Right cardiac atrium (tissue), 5 donors: ENCODE measurements around the gene SPRR1A. TPM values are rescaled to one million over a fixed set of nuclear protein-coding genes. Genes with fewer than 3 reads are reported as not detected.

ENCODE experiments used
- ATAC-seq, 2 donors: fragments of 200-7000 bp; cut with Tn5 transposase; one replicate each; pipeline versions ENCODE4 v1.8.0 to v1.9.1; 2020; ENCODE audit warnings: moderate library complexity in 2 of 2, mild to moderate bottlenecking in 1 of 2
- DNase-seq, 3 donors: peaks; one replicate each; pipeline ENCODE4 v3.0.0-alpha.2; 2020
- H3K27ac ChIP-seq: one replicate; pipeline ENCODE4 v1.5.1; 2013; ENCODE audit warnings: mild to moderate bottlenecking, low read length, control low read depth, moderate library complexity
- H3K27me3 ChIP-seq: one replicate; pipeline ENCODE4 v1.6.1; 2013; ENCODE audit not compliant: control insufficient read depth, insufficient read depth
- H3K4me1 ChIP-seq: one replicate; pipeline ENCODE4 v1.6.1; 2013; ENCODE audit warnings: low read length; ENCODE audit not compliant: control insufficient read depth, insufficient read depth
- H3K4me3 ChIP-seq: one replicate; pipeline ENCODE4 v1.5.1; 2013; ENCODE audit warnings: low read length, control low read depth
- H3K9me3 ChIP-seq: one replicate; pipeline ENCODE4 v1.6.1; 2013; ENCODE audit warnings: low read length; ENCODE audit not compliant: control insufficient read depth
- WGBS: extraction: QIAGEN DNeasy Blood & Tissue Kit; methylation state at CpG from one replicate; pipeline ENCODE4 v1.1.7; 2013; 5-methylcytosine and 5-hydroxymethylcytosine counted together
- intact Hi-C, 4 donors: fragments of 100-400 bp; cut with DNase I; formaldehyde crosslinking; loops; one replicate each; pipeline versions ENCODE4 v1.11.0 to v1.14.0; 2022 to 2023
- polyA plus RNA-seq: library from polyadenylated mRNA; stranded (reverse); fragments of 200-250 nt; gene quantifications from one replicate; pipeline ENCODE4 v1.2.3, GENCODE V29; 2013
- total RNA-seq, 4 donors: library from RNA; stranded (reverse); fragmentation: NEBNext Ultra II Directional; extraction: Animal tissue kit (Norgen Biotek cat#: 25700); gene quantifications; one replicate each; pipeline ENCODE4 v1.2.1, GENCODE V29; 2021
- donor health status: healthy with polysubstance abuse.
- donor health status: DM: no; HTN: yes; CAD: no.
- donor health status: DM: no; HTN: no; CAD: no.
- donor health status: DM: no; HTN: yes; CAD: no; lungs with severe emphysema.
- donor health status: DM: yes; HTN: yes; CAD: no.

SPRR1A gene
- total and polyA plus RNA-seq, 5 donors = not detected

DNA sequence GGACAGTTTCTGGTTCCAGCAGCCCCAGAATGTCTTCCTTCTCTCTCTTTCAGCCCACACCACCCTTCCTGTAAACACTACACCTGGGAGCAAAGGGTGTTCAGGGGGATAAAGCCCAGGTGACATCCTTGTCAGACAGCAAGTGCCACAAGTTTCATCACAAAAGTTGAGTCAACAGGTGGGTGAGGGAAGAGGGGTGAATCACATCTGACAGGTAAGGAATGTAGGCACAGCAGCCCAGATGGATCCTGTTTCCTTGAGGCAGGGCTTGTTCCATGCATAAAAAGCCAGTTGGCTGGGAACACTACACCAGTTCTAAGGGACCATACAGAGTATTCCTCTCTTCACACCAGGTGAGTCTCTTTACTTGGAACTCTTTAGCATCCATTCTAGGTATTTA, 47.0 kb downstream of the SPRR1A start, which contains the start of gene SPRR1B:
Gene SPRR1B, plus strand, starts transcription at position 309 of the 400 bp plus-strand sequence. CDS start 1,143 bp downstream, outside the sequence.
- no peaks in the 10 kb centered on the region for H3K9me3 ChIP-seq
- no peak within 1 kb of the TSS for H3K27ac ChIP-seq
- no peaks in the 10 kb centered on the region for H3K27me3 ChIP-seq
- no peak within 1 kb of the TSS for H3K4me3 ChIP-seq
- no peak for DNase-seq
- no peak for ATAC-seq
- intact Hi-C loops = no loop called here
- H3K4me1 ChIP-seq = no peaks in the 10 kb centered on the region

DNA sequence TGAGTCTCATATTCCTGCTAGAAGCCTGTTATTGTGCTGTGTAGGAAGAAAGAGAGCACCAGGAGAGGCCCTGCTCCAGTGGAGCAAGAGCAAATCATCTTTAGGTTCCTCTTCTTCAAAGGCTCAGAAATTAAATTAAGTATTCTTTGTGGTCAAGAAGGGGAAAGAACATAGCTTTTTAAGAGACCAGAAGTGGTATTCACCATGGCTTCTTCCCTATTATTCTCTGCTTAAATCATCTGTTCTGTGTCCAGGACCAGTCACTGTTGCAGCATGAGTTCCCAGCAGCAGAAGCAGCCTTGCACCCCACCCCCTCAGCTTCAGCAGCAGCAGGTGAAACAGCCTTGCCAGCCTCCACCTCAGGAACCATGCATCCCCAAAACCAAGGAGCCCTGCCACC, 48.2 kb downstream of the SPRR1A start:
- Histone ChIP-seq H3K4me3 (no peak overlapping the region), H3K27ac (no peak overlapping the region), H3K4me1 (no peaks in the 10 kb centered on the region), H3K9me3 (no peaks in the 10 kb centered on the region), H3K27me3 (no peaks in the 10 kb centered on the region)
- ATAC-seq (no peak), DNase-seq (no peak)
- intact Hi-C loops = no loop called here

DNA sequence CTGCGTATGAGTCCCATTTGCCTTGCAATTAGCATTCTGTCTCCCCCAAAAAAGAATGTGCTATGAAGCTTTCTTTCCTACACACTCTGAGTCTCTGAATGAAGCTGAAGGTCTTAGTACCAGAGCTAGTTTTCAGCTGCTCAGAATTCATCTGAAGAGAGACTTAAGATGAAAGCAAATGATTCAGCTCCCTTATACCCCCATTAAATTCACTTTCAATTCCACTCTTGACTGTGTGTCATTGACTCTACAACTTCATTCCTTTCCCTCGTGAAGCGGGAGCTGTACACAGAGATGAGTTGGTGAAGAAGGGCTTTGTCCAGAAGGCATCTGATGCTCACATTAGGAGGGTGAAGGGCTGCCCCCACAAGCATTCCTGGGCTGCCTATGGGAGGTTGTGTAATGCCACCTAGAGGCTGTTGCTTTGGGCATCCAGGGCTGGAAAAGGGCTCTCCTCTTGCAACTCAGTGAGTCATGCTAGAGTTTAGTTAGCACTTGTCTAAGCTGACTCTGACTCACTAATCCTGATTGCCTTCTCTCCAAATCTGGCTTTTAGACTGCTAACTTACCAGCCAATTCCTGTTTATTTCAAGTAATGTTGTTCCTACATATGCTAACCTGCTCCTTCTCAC, 48.9 kb downstream of the SPRR1A start:
- no peak for DNase-seq
- no peak for ATAC-seq
- Histone ChIP-seq H3K27ac (no peak overlapping the region), H3K4me1 (no peaks in the 10 kb centered on the region), H3K27me3 (no peaks in the 10 kb centered on the region), H3K4me3 (no peak overlapping the region), H3K9me3 (no peaks in the 10 kb centered on the region)
- intact Hi-C loops = no loop called here
- WGBS = 40% methylated on average over 3 of the region's 3 CpGs

DNA sequence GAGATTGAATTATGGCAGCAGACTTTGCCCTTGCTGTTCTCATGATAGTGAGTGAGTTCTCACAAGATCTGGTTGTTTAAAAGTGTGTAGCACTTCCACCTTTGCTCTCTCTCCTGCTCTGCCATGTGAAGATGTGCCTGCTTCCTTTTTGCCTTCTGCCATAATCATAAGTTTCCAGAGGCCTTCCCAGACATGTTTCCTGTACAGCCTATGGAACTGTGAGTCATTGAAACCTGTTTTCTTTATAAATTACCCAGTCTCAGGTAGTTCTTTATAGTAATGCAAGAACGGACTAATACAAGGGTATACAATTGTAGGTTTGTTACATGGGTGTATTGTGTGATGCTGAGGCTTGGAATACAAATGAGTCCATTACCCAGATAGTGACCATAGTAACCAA, 51.3 kb downstream of the SPRR1A start:
- no peak overlapping the region for H3K4me3 ChIP-seq
- ATAC-seq = no peak
- no peaks in the 10 kb centered on the region for H3K4me1 ChIP-seq
- intact Hi-C loops = no loop called here
- WGBS = 86% methylated on average over 1 of the region's 1 CpG
- DNase-seq = no peak
- H3K9me3 ChIP-seq = no peaks in the 10 kb centered on the region
- H3K27ac ChIP-seq = no peak overlapping the region
- no peaks in the 10 kb centered on the region for H3K27me3 ChIP-seq

Other genes with a start within 250 kb of the SPRR1A start
- gene KPRP, start 226.1 kb upstream of the SPRR1A start, total RNA-seq = not detected
- not detected for gene KPRP, start 226.1 kb upstream of the SPRR1A start, polyA plus RNA-seq
- not detected for gene LCE1F, start 208.9 kb upstream of the SPRR1A start, total RNA-seq
- not detected for gene LCE1F, start 208.9 kb upstream of the SPRR1A start, polyA plus RNA-seq
- not detected for gene LCE1E, start 197.8 kb upstream of the SPRR1A start, total RNA-seq
- not detected for gene LCE1E, start 197.8 kb upstream of the SPRR1A start, polyA plus RNA-seq
- gene LCE1D, start 187.4 kb upstream of the SPRR1A start, total RNA-seq = not detected
- gene LCE1D, start 187.4 kb upstream of the SPRR1A start, polyA plus RNA-seq = not detected
- gene LCE1C, start 177.4 kb upstream of the SPRR1A start, total RNA-seq = not detected
- gene LCE1C, start 177.4 kb upstream of the SPRR1A start, polyA plus RNA-seq = not detected
- gene LCE1B, start 172.1 kb upstream of the SPRR1A start, total RNA-seq = not detected
- gene LCE1B, start 172.1 kb upstream of the SPRR1A start, polyA plus RNA-seq = not detected
- not detected for gene LCE1A, start 156.6 kb upstream of the SPRR1A start, total RNA-seq
- not detected for gene LCE1A, start 156.6 kb upstream of the SPRR1A start, polyA plus RNA-seq
- gene LCE6A, start 141.2 kb upstream of the SPRR1A start, total RNA-seq = not detected
- gene LCE6A, start 141.2 kb upstream of the SPRR1A start, polyA plus RNA-seq = not detected
- not detected for gene LCE7A, start 124.1 kb upstream of the SPRR1A start, total RNA-seq
- gene LCE7A, start 124.1 kb upstream of the SPRR1A start, polyA plus RNA-seq = not detected
- not detected for gene SMCP, start 105.8 kb upstream of the SPRR1A start, total RNA-seq
- gene SMCP, start 105.8 kb upstream of the SPRR1A start, polyA plus RNA-seq = not detected
- not detected for gene IVL, start 75.5 kb upstream of the SPRR1A start, total RNA-seq
- gene IVL, start 75.5 kb upstream of the SPRR1A start, polyA plus RNA-seq = not detected
- gene SPRR5, start 36.9 kb upstream of the SPRR1A start, total RNA-seq = not detected
- not detected for gene SPRR5, start 36.9 kb upstream of the SPRR1A start, polyA plus RNA-seq
- not detected for gene SPRR4, start 13.4 kb upstream of the SPRR1A start, total RNA-seq
- gene SPRR4, start 13.4 kb upstream of the SPRR1A start, polyA plus RNA-seq = not detected
- not detected for gene SPRR3, start 17.7 kb downstream of the SPRR1A start, total RNA-seq
- 0.50 TPM for gene SPRR3, start 17.7 kb downstream of the SPRR1A start, polyA plus RNA-seq
- gene SPRR1B, start 47.1 kb downstream of the SPRR1A start, total RNA-seq = not detected
- not detected for gene SPRR1B, start 47.1 kb downstream of the SPRR1A start, polyA plus RNA-seq
- gene SPRR2D, start 57.0 kb downstream of the SPRR1A start, total RNA-seq = not detected
- not detected for gene SPRR2D, start 57.0 kb downstream of the SPRR1A start, polyA plus RNA-seq
- not detected for gene SPRR2A, start 73.4 kb downstream of the SPRR1A start, total RNA-seq
- gene SPRR2A, start 73.4 kb downstream of the SPRR1A start, polyA plus RNA-seq = 0.14 TPM
- gene SPRR2B, start 87.5 kb downstream of the SPRR1A start, total RNA-seq = not detected
- not detected for gene SPRR2B, start 87.5 kb downstream of the SPRR1A start, polyA plus RNA-seq
- gene SPRR2E, start 110.4 kb downstream of the SPRR1A start, total RNA-seq = not detected
- gene SPRR2E, start 110.4 kb downstream of the SPRR1A start, polyA plus RNA-seq = not detected
- under 1 TPM in 1 of 4 donors, not detected in 3; 0.37 TPM for gene SPRR2F, start 129.4 kb downstream of the SPRR1A start, total RNA-seq
- gene SPRR2F, start 129.4 kb downstream of the SPRR1A start, polyA plus RNA-seq = not detected
- not detected for gene SPRR2G, start 166.8 kb downstream of the SPRR1A start, total RNA-seq
- not detected for gene SPRR2G, start 166.8 kb downstream of the SPRR1A start, polyA plus RNA-seq
- gene LELP1, start 219.3 kb downstream of the SPRR1A start, total RNA-seq = not detected
- gene LELP1, start 219.3 kb downstream of the SPRR1A start, polyA plus RNA-seq = not detected
- gene PRR9, start 233.5 kb downstream of the SPRR1A start, total RNA-seq = not detected
- gene PRR9, start 233.5 kb downstream of the SPRR1A start, polyA plus RNA-seq = not detected